SU-DHL-6 (cell line): ENCODE measurements around the gene TRIP13.

Experiments
- H2AFZ ChIP-seq: fragments of 200-600 bp; sonication (generic); 2 replicates; pipeline ENCODE4 v1.6.1; 2014; ENCODE audit warnings: low read depth, mild to moderate bottlenecking, moderate library complexity, mixed read lengths, antibody characterized with exemption, low read length; ENCODE audit not compliant: severe bottlenecking
- H3F3A ChIP-seq: fragments of 200-600 bp; shearing (Covaris generic); 2 replicates; pipeline ENCODE4 v1.6.0; 2016; ENCODE audit warnings: antibody characterized with exemption, mild to moderate bottlenecking; ENCODE audit not compliant: insufficient read depth
- H3K27ac ChIP-seq: fragments of 200-600 bp; sonication (generic); 2 replicates; pipeline ENCODE4 v1.5.1; 2016; ENCODE audit warnings: low read depth, mild to moderate bottlenecking, low read length, moderate library complexity, mixed read lengths
- H3K27me3 ChIP-seq: fragments of 200-600 bp; sonication (generic), shearing (Covaris generic); 2 replicates; pipeline ENCODE4 v1.6.0; 2014; ENCODE audit warnings: mild to moderate bottlenecking, low read length
- H3K36me3 ChIP-seq: fragments of 200-600 bp; sonication (generic); 2 replicates; pipeline ENCODE4 v1.6.1; 2014; ENCODE audit warnings: mild to moderate bottlenecking, low read length, mixed read lengths
- H3K4me2 ChIP-seq: fragments of 300-600, 200-600 bp; shearing (Covaris generic), sonication (generic); 2 replicates; pipeline ENCODE4 v1.6.0; 2014; ENCODE audit warnings: low read length, low read depth, mild to moderate bottlenecking; ENCODE audit not compliant: poor library complexity, severe bottlenecking
- H3K4me3 ChIP-seq: fragments of 200-600 bp; sonication (generic); 2 replicates; pipeline ENCODE4 v1.5.1; 2014; ENCODE audit warnings: antibody characterized with exemption, low read length, mild to moderate bottlenecking, mixed read lengths; ENCODE audit not compliant: insufficient read depth, poor library complexity, severe bottlenecking
- H3K79me2 ChIP-seq: fragments of 200-600 bp; sonication (generic); 2 replicates; pipeline ENCODE4 v1.6.1; 2014; ENCODE audit warnings: mild to moderate bottlenecking, low read length, moderate library complexity; ENCODE audit not compliant: insufficient read depth
- H3K9ac ChIP-seq: fragments of 200-600 bp; sonication (generic); 2 replicates; pipeline ENCODE4 v1.7.0; 2014; ENCODE audit warnings: mild to moderate bottlenecking, low read length
- H3K9me2 ChIP-seq: fragments of 200-600 bp; sonication (generic); replicated peaks from 2 replicates; pipeline ENCODE4 v1.6.1; 2014; ENCODE audit warnings: low read length; ENCODE audit not compliant: insufficient read depth
- H3K9me3 ChIP-seq: fragments of 200-600 bp; sonication (generic); 2 replicates; pipeline ENCODE4 v1.6.1; 2014; ENCODE audit warnings: low read length, mixed read lengths; ENCODE audit not compliant: insufficient read depth
- H4K20me1 ChIP-seq: fragments of 200-600 bp; sonication (generic); 2 replicates; pipeline ENCODE4 v1.6.1; 2014; ENCODE audit warnings: low read depth, mild to moderate bottlenecking, antibody characterized with exemption, low read length, moderate library complexity, mixed read lengths
- CTCF ChIP-seq: fragments of 200-600 bp; sonication (generic); IDR thresholded peaks from one replicate; pipeline ENCODE4 v1.5.1; 2017; ENCODE audit warnings: antibody characterized with exemption, mild to moderate bottlenecking, low read length, moderate library complexity; ENCODE audit not compliant: insufficient read depth, poor library complexity, severe bottlenecking
- EZH2phosphoT487 ChIP-seq: fragments of 200-600 bp; sonication (generic), shearing (Covaris generic); conservative IDR thresholded peaks from 2 replicates; pipeline ENCODE4 v1.6.1; 2018; ENCODE audit warnings: mild to moderate bottlenecking, antibody characterized with exemption, low read length, moderate library complexity, mixed read lengths

The TRIP13 gene

GRCh38 chr5:952597-953271 lies 60.0 kb downstream of the TRIP13 start:
- no peaks in the 10 kb centered on the region for H3K9me2 ChIP-seq
- H3K9me3 ChIP-seq, result no peaks in the 10 kb centered on the region
- no peaks in the 10 kb centered on the region for H3K36me3 ChIP-seq
- H3K4me3 ChIP-seq, result no peak overlapping the region
- H2AFZ ChIP-seq, result no peak overlapping the region
- H3K27ac ChIP-seq, result no peak overlapping the region
- TF ChIP-seq EZH2phosphoT487 (no peak), CTCF (no peak)
- H3K4me2 ChIP-seq, result no peak overlapping the region
- no peaks in the 10 kb centered on the region for H4K20me1 ChIP-seq
- H3K9ac ChIP-seq, result no peak overlapping the region
- no peaks in the 10 kb centered on the region for H3F3A ChIP-seq
- 0 out of 2 replicates have a peak, but pooled peaks cover 3% of the 10 kb centered on the region for H3K27me3 ChIP-seq
- H3K79me2 ChIP-seq, result no peaks in the 10 kb centered on the region

DNA sequence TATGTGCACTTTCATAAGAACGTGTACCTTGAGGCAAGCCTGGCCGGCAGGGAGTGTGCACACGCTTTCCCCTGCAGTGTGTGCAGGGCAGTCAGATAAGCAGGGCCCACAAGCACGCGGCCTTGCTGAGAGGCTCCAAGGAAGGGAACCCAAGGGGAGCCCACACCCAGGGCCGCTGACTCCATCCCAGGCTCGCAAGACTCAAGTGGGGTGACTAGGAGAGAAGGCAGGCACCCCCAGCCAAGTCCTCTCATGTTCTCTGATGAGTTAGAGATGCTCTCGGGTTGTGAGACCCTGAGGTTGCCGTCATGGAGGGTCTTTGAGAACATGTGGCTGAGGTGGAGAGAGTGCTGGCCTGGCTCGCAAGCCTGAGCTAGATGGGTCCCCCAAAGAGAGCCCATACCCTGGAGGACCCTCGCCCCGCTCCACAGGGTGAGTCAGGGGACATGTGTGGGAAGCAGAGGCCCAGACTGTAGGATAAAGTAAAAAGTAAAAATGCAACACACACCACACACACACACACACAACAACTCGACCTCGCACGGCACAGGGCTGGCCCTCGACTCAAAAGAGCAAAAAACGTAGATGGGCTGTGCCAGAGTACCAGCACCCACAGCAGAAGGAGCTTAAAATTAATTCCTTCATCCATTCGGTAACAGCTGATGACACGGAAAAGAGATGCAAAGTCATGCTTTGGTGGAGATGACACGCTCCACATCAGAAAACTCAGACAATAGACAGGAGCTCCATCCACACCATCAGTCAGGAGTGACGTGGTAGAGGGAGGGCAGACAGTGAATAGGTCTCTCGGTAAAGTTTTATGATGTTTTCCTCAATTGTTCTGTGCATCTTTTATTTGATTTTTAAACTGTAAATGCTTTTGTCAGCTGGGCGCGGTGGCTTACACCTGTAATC lies 61.1 kb downstream of the TRIP13 start:
- H3K9me3 ChIP-seq, result no peaks in the 10 kb centered on the region
- H3K27ac ChIP-seq, result no peak overlapping the region
- 0 out of 2 replicates have a peak, but pooled peaks cover 3% of the 10 kb centered on the region for H3K27me3 ChIP-seq
- no peaks in the 10 kb centered on the region for H3F3A ChIP-seq
- no peak overlapping the region for H2AFZ ChIP-seq
- no peaks in the 10 kb centered on the region for H3K79me2 ChIP-seq
- no peak overlapping the region for H3K9ac ChIP-seq
- no peaks in the 10 kb centered on the region for H4K20me1 ChIP-seq
- H3K4me3 ChIP-seq, result no peak overlapping the region
- H3K4me2 ChIP-seq, result no peak overlapping the region
- no peaks in the 10 kb centered on the region for H3K36me3 ChIP-seq
- no peaks in the 10 kb centered on the region for H3K9me2 ChIP-seq
- TF ChIP-seq CTCF, result no peak
- TF ChIP-seq EZH2phosphoT487, result no peak

- Histone ChIP-seq H3K9ac (no peak overlapping the region), H3K27me3 (0 out of 2 replicates have a peak, but pooled peaks cover 3% of the 10 kb centered on the region), H3K79me2 (no peaks in the 10 kb centered on the region), H2AFZ (no peak overlapping the region), H4K20me1 (no peaks in the 10 kb centered on the region), H3F3A (no peaks in the 10 kb centered on the region), H3K9me3 (no peaks in the 10 kb centered on the region), H3K4me3 (no peak overlapping the region), H3K27ac (no peak overlapping the region), H3K9me2 (no peaks in the 10 kb centered on the region), H3K36me3 (no peaks in the 10 kb centered on the region), H3K4me2 (no peak overlapping the region)
- TF ChIP-seq EZH2phosphoT487, result no peak
- no peak for TF ChIP-seq CTCF
Observed at GRCh38 chr5:955886-956761, 63.4 kb downstream of the TRIP13 start.
